ENCODE measurements around the gene SLC35F4.

The SLC35F4 gene

GRCh38 chr14:57848353-57848752 lies 17.5 kb downstream of the SLC35F4 start:
- DNase-seq (ENCODE audit: low read depth in 2 of 2), result no peak

DNA sequence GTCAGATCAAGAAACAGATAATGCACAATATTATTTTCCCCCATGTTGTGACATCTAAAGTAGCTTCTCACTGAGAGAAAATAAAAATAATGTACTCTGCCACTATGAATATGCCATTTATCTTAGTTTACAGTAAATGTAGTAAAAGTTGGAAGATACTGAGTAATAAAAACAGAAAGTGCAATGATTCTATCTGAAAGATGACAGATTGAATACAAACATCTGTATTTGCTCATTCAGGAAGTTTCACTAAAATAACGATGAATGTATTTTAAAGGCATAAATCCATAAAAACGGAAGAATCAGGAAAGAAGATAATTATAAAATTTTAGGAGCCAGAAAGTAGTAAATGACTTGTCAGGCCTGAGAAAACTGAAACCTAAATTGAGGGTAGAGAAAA lies 18.2 kb downstream of the SLC35F4 start:
- DNase-seq (ENCODE audit: low read depth in 2 of 2), result no peak

DNA sequence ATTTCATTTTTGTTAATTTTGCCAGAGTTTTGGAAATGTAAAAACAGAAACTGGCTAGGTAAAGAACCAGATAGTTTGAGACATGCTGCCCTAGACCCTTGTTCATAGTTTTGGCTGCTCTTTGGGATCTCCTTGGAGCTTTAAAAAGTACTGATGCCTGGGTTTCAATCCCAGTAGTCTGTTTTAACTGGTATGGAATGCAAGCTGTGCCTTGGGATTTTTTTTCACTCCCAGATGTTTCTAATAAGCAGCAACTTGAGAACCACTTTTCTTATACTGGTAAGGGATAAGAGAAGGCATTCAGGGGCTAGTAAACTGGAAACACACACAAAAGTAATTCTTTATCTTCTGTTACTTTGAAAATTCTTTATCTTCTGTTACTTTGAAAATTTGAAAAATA lies 18.8 kb downstream of the SLC35F4 start:
- DNase-seq (ENCODE audit: low read depth in 2 of 2), result no peak

DNA sequence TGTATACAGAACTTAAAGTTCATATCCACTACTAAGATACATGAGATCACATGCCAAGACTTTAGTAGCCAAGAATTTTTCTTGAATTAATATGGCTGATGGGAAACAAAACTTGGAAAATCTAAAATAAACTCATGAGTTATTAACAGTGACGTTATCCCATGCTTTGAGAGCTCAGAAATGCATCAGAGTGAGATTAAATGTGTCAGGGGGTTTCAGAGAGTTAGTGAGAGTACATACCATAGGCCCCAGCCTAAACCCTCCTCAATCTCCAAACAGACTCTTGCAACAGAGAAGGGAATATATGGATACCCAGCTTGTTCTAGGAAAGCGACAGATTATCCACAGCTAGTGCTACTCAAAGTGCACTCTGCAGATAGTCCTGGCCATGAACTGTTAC lies 19.3 kb downstream of the SLC35F4 start:
- no peak for DNase-seq (ENCODE audit: low read depth in 2 of 2)

GRCh38 chr14:57845802-57846531 lies 19.9 kb downstream of the SLC35F4 start:
- no peak for DNase-seq (ENCODE audit: low read depth in 2 of 2)

DNA sequence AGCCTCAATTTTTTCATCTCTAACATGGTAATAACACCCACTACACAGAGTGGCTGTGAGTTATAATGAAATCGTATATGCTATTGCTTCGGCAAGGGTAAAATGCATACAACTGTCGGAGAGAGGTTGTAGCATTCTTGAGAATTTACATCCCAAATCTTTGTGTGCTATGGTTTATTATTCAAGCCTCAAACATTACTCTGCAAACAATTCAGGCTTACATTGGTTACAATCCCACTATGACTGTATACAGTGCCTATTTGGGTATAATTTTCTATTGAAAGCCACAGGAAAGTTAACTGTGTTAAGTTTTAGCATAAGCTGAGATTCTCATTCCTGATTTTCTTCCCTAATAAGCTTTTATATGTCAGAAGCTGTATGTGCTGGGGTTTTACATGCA lies 20.6 kb downstream of the SLC35F4 start:
- DNase-seq (ENCODE audit: low read depth in 2 of 2), result no peak

DNA sequence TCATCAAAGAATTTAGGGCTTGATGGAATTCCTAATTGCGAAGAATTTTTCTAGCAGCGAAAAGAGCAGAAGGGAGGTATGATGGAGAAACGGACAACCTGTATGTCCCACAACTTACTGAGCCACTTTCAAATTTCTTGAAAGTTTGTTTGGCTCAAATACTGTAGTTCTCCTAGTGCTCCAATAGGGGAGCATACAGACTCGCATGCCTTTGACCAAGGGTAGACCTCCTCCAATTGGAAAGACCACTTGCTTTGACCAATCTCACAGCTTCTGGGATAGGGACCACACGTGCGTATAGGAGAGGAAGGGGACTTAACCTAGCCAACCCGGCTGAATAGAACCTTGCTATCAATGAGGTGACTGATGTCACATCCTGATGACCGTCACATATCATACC lies 28.6 kb downstream of the SLC35F4 start:
- DNase-seq (ENCODE audit: low read depth in 2 of 2), result no peak

- DNase-seq (ENCODE audit: low read depth in 2 of 2), result no peak
Observed at GRCh38 chr14:57835766-57836165, 30.1 kb downstream of the SLC35F4 start.

DNA sequence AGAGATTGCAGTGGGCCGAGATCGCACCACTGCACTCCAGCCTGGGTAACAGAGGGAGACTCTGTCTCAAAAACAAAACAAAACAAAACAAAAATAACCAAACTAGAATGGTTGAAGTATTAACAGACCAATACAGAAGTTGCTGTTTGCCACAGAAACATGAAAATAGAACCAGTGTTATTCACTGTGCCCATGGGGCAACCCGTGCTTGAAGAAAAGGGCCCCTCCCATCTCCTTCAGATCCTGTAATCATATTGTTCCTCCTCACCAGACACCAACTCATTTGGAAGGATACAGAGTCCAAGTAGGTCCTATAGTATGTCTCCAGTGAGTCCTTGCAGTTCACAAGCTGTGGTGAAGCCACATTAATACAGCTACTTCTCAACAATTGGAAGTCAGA lies 30.9 kb downstream of the SLC35F4 start:
- DNase-seq (ENCODE audit: low read depth in 2 of 2), result no peak

GRCh38 chr14:57834001-57834598 lies 31.8 kb downstream of the SLC35F4 start:
- DNase-seq (ENCODE audit: low read depth in 2 of 2), result no peak

- DNase-seq (ENCODE audit: low read depth in 2 of 2), result no peak
Observed at GRCh38 chr14:57833323-57833722, 32.6 kb downstream of the SLC35F4 start.

DNA sequence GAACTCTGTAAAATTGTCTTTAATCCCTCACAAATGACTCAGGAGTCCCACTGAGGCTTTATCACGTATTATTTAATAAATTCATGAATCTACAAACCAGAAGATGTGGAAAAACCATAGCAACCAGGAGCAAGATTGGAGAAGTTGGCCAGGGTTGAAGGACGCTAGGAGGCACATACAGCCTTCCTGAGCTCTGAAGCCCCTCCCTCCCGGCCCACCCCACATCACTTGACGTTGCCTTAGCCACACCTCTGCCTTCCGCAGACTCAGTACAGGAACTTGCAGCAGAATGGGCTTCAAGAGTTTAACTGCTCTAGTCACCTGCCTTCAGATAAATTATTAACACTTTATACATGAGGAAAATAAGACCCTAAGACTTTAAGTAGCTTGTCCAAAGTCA lies 33.9 kb downstream of the SLC35F4 start:
- no peak for DNase-seq (ENCODE audit: low read depth in 2 of 2)

- no peak for DNase-seq (ENCODE audit: low read depth in 2 of 2)
Observed at GRCh38 chr14:57828713-57829112, 37.2 kb downstream of the SLC35F4 start.

DNA sequence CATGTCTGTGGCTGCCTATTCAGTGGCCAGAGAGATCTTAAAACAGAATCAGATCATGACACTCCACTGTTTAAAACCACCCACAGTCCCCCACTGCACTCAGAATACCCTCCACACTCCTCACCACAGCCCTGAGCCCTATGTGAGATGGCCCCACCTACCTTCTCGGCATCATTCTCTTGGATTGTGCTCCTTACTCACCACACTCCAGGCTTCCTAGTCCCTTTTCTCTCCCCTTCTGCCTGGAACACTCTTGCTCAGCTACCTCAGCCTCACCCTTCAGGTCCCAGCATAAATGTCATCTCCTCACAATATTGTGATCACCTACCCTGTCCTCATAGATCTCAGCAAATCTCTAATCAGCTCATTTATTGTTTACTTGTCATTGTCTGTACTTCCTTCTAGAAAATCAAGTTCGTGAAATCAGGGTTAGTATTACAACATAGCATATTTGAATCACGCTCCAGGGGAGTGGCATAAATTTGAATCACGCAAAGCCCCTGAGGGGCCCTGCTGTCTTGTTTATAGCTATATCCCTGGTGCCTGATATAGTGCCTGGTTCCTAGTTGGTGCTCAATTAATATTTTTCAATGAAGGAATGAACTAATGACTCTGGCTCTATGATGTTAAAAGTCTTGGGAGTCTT lies 42.8 kb downstream of the SLC35F4 start:
- no peak for DNase-seq (ENCODE audit: low read depth in 2 of 2)

GRCh38 chr14:57822081-57822480 lies 43.8 kb downstream of the SLC35F4 start:
- no peak for DNase-seq (ENCODE audit: low read depth in 2 of 2)

DNA sequence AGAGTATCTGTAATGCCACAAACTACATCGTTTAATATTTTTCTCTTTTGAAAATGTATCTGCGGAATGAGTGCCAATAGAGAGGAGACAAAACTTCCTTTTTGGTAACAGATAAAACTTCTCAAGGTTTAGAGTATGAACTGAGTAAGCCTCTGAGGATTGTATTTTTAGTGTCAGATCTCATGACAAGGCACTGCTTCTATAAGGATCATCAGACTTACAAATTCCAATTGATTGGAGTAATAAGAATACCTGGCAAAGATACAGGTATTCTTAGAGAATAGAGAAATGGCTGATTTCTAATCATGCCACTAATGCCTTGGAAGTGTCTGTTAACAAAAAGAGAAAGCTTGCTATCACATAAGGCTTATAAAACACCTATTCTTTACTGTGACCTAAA lies 45.3 kb downstream of the SLC35F4 start:
- DNase-seq (ENCODE audit: low read depth in 2 of 2), result no peak

GRCh38 chr14:57818511-57818910 lies 47.4 kb downstream of the SLC35F4 start:
- no peak for DNase-seq (ENCODE audit: low read depth in 2 of 2)

GRCh38 chr14:57816568-57817284 lies 49.2 kb downstream of the SLC35F4 start:
- no peak for DNase-seq (ENCODE audit: low read depth in 2 of 2)

DNA sequence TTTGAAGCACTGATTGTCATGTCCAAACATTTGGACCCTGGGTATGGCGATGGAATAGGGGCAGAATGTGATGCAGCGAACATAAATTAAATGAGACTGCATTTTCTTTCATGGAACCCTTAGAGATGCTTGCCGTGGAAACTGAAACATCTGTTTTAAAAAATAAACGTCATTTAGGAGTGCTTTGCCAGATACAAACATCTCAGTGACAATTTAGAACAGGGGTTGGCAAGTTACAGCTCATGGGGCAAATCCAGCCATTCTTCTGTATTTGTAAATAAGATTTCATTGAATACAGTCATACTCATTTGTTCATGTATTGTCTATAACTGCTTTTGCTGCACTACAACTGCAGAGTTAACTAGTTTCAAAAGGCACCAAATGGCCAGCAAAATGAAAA lies 51.2 kb downstream of the SLC35F4 start:
- no peak for DNase-seq (ENCODE audit: low read depth in 2 of 2)

DNA sequence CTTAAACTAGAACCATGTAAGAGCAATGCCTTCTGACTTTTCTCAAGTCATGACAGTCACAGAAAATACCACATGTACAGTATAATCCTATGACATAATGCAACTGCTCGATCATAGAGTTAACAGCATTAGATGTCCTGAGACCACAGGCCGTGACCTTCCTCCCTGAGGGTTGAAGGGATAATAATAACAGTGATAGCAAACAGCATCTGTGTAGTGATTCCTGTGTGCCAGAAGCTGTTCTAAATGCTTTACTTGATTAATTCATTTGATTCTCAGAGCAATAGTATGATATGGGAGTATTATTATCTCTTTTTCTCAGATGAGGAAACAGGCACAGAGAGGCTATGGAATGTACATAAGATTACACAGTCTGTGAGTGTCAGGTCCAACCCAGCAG lies 53.2 kb downstream of the SLC35F4 start:
- DNase-seq (ENCODE audit: low read depth in 2 of 2), result no peak

GRCh38 chr14:57811998-57812546 lies 53.8 kb downstream of the SLC35F4 start:
- DNase-seq (ENCODE audit: low read depth in 2 of 2), result no peak

GRCh38 chr14:57809808-57810207 lies 56.1 kb downstream of the SLC35F4 start:
- DNase-seq (ENCODE audit: low read depth in 2 of 2), result no peak
